HEK293 (cell line): ENCODE data around the gene MRPL41.
A peak's percentile ranks its signal among the peaks of the same experiment; 100 is the strongest.

ENCODE experiments used
- GLI2 ChIP-seq: fragments of 450-650 bp; formaldehyde crosslinking; IDR thresholded peaks from 2 replicates; pipeline ENCODE4; 2017; ENCODE audit warnings: missing biosample characterization, missing genetic modification characterization, low read depth, borderline replicate concordance
- KLF9 ChIP-seq: fragments of 450-650 bp; formaldehyde crosslinking; IDR thresholded peaks from 2 replicates; pipeline ENCODE4 v1.5.1; 2016; ENCODE audit warnings: missing biosample characterization, missing genetic modification characterization, low read depth
- OSR2 ChIP-seq: fragments of 450-650 bp; formaldehyde crosslinking; IDR thresholded peaks from 2 replicates; pipeline ENCODE4 v1.5.1; 2016; ENCODE audit warnings: missing biosample characterization, missing genetic modification characterization
- REPIN1 ChIP-seq: fragments of 450-650 bp; formaldehyde crosslinking; IDR thresholded peaks from 2 replicates; pipeline ENCODE4 v1.5.1; 2017; ENCODE audit warnings: missing biosample characterization, missing genetic modification characterization, low read depth
- SP7 ChIP-seq: fragments of 450-650 bp; formaldehyde crosslinking; IDR thresholded peaks from 2 replicates; pipeline ENCODE4 v1.5.1; 2016; ENCODE audit warnings: missing biosample characterization, missing genetic modification characterization
- TCF7L2 ChIP-seq: IDR thresholded peaks from 2 replicates; pipeline ENCODE4 v1.6.1; 2011; ENCODE audit warnings: low read depth, mild to moderate bottlenecking, inconsistent platforms, low read length, moderate library complexity, borderline replicate concordance
- TSHZ1 ChIP-seq: fragments of 450-650 bp; formaldehyde crosslinking; IDR thresholded peaks from 2 replicates; pipeline ENCODE4 v1.5.1; 2016; ENCODE audit warnings: missing biosample characterization, missing genetic modification characterization, borderline replicate concordance
- ZBTB17 ChIP-seq: fragments of 450-650 bp; formaldehyde crosslinking; IDR thresholded peaks from 2 replicates; pipeline ENCODE4 v1.5.1; 2016; ENCODE audit warnings: missing biosample characterization, missing genetic modification characterization
- ZFP41 ChIP-seq: fragments of 450-650 bp; formaldehyde crosslinking; IDR thresholded peaks from 2 replicates; pipeline ENCODE4 v1.5.1; 2016; ENCODE audit warnings: missing biosample characterization, missing genetic modification characterization, borderline replicate concordance
- ZIC2 ChIP-seq: fragments of 450-650 bp; formaldehyde crosslinking; IDR thresholded peaks from 2 replicates; pipeline ENCODE4 v1.5.1; 2016; ENCODE audit warnings: missing biosample characterization, missing genetic modification characterization
- ZNF10 ChIP-seq: fragments of 450-650 bp; formaldehyde crosslinking; IDR thresholded peaks from 2 replicates; pipeline ENCODE4 v1.5.1; 2017; ENCODE audit warnings: missing biosample characterization, missing genetic modification characterization
- ZNF133 ChIP-seq: fragments of 450-650 bp; formaldehyde crosslinking; IDR thresholded peaks from 2 replicates; pipeline ENCODE4 v1.5.1; 2016; ENCODE audit warnings: missing biosample characterization, missing genetic modification characterization
- ZNF184 ChIP-seq: fragments of 450-650 bp; IDR thresholded peaks from 2 replicates; pipeline ENCODE4 v1.5.1; 2018; ENCODE audit warnings: missing biosample characterization, mild to moderate bottlenecking, missing genetic modification characterization
- ZNF211 ChIP-seq: fragments of 450-650 bp; formaldehyde crosslinking; IDR thresholded peaks from 2 replicates; pipeline ENCODE4 v1.5.1; 2016; ENCODE audit warnings: low read depth, missing biosample characterization, missing genetic modification characterization
- ZNF221 ChIP-seq: fragments of 450-650 bp; formaldehyde crosslinking; IDR thresholded peaks from 2 replicates; pipeline ENCODE4 v1.5.1; 2017; ENCODE audit warnings: missing biosample characterization, missing genetic modification characterization, borderline replicate concordance
- ZNF223 ChIP-seq: fragments of 450-650 bp; formaldehyde crosslinking; IDR thresholded peaks from 2 replicates; pipeline ENCODE4 v1.5.1; 2016; ENCODE audit warnings: missing biosample characterization, missing genetic modification characterization
- ZNF266 ChIP-seq: fragments of 450-650 bp; formaldehyde crosslinking; IDR thresholded peaks from 2 replicates; pipeline ENCODE4 v1.5.1; 2016; ENCODE audit warnings: missing biosample characterization, missing genetic modification characterization, low read depth
- ZNF341 ChIP-seq: fragments of 450-650 bp; formaldehyde crosslinking; IDR thresholded peaks from 2 replicates; pipeline ENCODE4; 2016; ENCODE audit warnings: low read depth, missing biosample characterization, missing genetic modification characterization
- ZNF354C ChIP-seq: fragments of 450-650 bp; formaldehyde crosslinking; IDR thresholded peaks from 2 replicates; pipeline ENCODE4 v1.5.1; 2016; ENCODE audit warnings: missing biosample characterization, missing genetic modification characterization, low read depth, borderline replicate concordance
- ZNF37A ChIP-seq: fragments of 450-650 bp; IDR thresholded peaks from 2 replicates; pipeline ENCODE4 v1.5.1; 2018; ENCODE audit warnings: missing biosample characterization, missing genetic modification characterization
- ZNF48 ChIP-seq: fragments of 450-650 bp; formaldehyde crosslinking; IDR thresholded peaks from 2 replicates; pipeline ENCODE4 v1.5.1; 2016; ENCODE audit warnings: missing biosample characterization, missing genetic modification characterization
- ZNF529 ChIP-seq: fragments of 450-650 bp; formaldehyde crosslinking; IDR thresholded peaks from 2 replicates; pipeline ENCODE4 v1.5.1; 2017; ENCODE audit warnings: missing genetic modification characterization, missing biosample characterization; ENCODE audit not compliant: insufficient replicate concordance
- ZNF548 ChIP-seq: fragments of 450-650 bp; formaldehyde crosslinking; IDR thresholded peaks from 2 replicates; pipeline ENCODE4 v1.5.1; 2016; ENCODE audit warnings: missing biosample characterization, missing genetic modification characterization
- ZNF677 ChIP-seq: fragments of 450-650 bp; IDR thresholded peaks from 2 replicates; pipeline ENCODE4 v1.5.0; 2018; ENCODE audit warnings: missing biosample characterization, mild to moderate bottlenecking, missing genetic modification characterization, moderate library complexity
- ZNF830 ChIP-seq: fragments of 450-650 bp; IDR thresholded peaks from 2 replicates; pipeline ENCODE4 v1.5.0; 2018; ENCODE audit warnings: missing biosample characterization, missing genetic modification characterization, low read depth, mild to moderate bottlenecking, moderate library complexity
- ZSCAN4 ChIP-seq: fragments of 450-650 bp; formaldehyde crosslinking; IDR thresholded peaks from 2 replicates; pipeline ENCODE4 v1.5.1; 2017; ENCODE audit warnings: missing biosample characterization, missing genetic modification characterization
- ZXDB ChIP-seq: fragments of 450-650 bp; formaldehyde crosslinking; IDR thresholded peaks from 2 replicates; pipeline ENCODE4 v1.5.1; 2016; ENCODE audit warnings: missing biosample characterization, missing genetic modification characterization
- TF ChIP-seq, protein P1 (sequence below): fragments of 450-650 bp; formaldehyde crosslinking; IDR thresholded peaks from 2 replicates; pipeline ENCODE4 v1.5.1; 2017; ENCODE audit warnings: missing biosample characterization, missing genetic modification characterization
- TF ChIP-seq, protein P2 (sequence below): fragments of 450-650 bp; formaldehyde crosslinking; IDR thresholded peaks from 2 replicates; pipeline ENCODE4 v1.5.0; 2017; ENCODE audit warnings: missing biosample characterization, missing genetic modification characterization, borderline replicate concordance
- TF ChIP-seq, protein P3 (sequence below): fragments of 450-650 bp; formaldehyde crosslinking; optimal IDR thresholded peaks from 2 replicates; pipeline ENCODE3; 2016; ENCODE audit warnings: missing biosample characterization, mild to moderate bottlenecking, missing genetic modification characterization

MRPL41 gene

DNA sequence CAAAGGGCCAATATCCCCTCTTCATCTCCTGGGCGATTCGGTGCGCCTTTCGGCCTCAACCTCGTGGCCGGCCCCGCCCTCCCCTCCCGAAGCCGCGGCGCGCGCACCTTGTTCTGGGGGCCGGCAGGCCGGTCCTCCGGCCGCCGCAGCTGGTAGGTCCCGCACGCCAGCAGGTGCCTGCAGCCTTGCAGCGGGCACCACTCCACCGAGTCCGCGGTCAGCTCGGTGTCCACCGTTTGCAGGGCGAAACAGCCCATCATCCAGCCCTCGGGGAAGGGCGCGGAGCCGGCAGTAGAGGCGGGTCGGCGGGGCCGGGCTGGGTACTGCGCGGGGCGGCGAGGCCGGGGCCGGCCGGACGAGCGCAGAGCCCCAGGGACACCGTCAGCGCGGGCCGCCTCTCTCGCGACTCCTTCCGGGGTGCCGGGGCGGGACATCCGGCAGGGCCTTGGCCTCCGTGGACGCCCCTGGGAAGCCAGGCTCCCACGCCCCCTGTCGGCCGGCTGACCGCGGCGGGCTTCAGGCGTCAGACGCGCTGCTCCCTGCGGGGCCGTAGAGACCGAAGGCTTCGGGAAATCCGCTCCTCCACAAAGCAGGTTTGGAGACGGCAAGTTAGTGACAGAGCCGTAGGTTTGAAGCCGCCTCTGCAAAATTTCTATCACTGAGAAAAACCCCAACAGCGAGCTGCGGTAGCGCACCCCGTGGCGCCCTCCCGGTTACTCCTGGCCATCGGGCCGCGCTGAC lies 27.0 kb downstream of the MRPL41 start, which contains the start of gene DPH7 (continued):
- TF ChIP-seq REPIN1 (tag by site-specific recombination): no peak
- TF ChIP-seq SP7 (tag by site-specific recombination): no peak; the same call in 1 of the 2 replicates
- TF ChIP-seq OSR2 (tag by site-specific recombination): no peak
- TF ChIP-seq, protein P1, sequence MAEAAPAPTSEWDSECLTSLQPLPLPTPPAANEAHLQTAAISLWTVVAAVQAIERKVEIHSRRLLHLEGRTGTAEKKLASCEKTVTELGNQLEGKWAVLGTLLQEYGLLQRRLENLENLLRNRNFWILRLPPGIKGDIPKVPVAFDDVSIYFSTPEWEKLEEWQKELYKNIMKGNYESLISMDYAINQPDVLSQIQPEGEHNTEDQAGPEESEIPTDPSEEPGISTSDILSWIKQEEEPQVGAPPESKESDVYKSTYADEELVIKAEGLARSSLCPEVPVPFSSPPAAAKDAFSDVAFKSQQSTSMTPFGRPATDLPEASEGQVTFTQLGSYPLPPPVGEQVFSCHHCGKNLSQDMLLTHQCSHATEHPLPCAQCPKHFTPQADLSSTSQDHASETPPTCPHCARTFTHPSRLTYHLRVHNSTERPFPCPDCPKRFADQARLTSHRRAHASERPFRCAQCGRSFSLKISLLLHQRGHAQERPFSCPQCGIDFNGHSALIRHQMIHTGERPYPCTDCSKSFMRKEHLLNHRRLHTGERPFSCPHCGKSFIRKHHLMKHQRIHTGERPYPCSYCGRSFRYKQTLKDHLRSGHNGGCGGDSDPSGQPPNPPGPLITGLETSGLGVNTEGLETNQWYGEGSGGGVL: no peak
- TF ChIP-seq ZNF10 (tag by site-specific recombination): peak; percentile 52; the same call in 1 of the 2 replicates
- no peak for TF ChIP-seq ZNF133
- 0 out of 2 replicates have a peak, but pooled peaks have one; percentile 17 for TF ChIP-seq GLI2 (tag by site-specific recombination)
- no peak for TF ChIP-seq ZNF548 (tag by site-specific recombination)
- TF ChIP-seq, protein P2, sequence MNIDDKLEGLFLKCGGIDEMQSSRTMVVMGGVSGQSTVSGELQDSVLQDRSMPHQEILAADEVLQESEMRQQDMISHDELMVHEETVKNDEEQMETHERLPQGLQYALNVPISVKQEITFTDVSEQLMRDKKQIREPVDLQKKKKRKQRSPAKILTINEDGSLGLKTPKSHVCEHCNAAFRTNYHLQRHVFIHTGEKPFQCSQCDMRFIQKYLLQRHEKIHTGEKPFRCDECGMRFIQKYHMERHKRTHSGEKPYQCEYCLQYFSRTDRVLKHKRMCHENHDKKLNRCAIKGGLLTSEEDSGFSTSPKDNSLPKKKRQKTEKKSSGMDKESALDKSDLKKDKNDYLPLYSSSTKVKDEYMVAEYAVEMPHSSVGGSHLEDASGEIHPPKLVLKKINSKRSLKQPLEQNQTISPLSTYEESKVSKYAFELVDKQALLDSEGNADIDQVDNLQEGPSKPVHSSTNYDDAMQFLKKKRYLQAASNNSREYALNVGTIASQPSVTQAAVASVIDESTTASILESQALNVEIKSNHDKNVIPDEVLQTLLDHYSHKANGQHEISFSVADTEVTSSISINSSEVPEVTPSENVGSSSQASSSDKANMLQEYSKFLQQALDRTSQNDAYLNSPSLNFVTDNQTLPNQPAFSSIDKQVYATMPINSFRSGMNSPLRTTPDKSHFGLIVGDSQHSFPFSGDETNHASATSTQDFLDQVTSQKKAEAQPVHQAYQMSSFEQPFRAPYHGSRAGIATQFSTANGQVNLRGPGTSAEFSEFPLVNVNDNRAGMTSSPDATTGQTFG (tag by site-specific recombination): no peak
- TF ChIP-seq ZNF211 (tag by site-specific recombination): no peak
- no peak for TF ChIP-seq ZNF830 (tag by site-specific recombination)
- no peak for TF ChIP-seq ZNF354C
- TF ChIP-seq TCF7L2: no peak
- peak; percentile 88 for TF ChIP-seq ZXDB (tag by site-specific recombination)
- no peak for TF ChIP-seq ZNF223
- TF ChIP-seq ZNF529 (tag by site-specific recombination): no peak
- no peak for TF ChIP-seq ZNF37A
- TF ChIP-seq, protein P3, sequence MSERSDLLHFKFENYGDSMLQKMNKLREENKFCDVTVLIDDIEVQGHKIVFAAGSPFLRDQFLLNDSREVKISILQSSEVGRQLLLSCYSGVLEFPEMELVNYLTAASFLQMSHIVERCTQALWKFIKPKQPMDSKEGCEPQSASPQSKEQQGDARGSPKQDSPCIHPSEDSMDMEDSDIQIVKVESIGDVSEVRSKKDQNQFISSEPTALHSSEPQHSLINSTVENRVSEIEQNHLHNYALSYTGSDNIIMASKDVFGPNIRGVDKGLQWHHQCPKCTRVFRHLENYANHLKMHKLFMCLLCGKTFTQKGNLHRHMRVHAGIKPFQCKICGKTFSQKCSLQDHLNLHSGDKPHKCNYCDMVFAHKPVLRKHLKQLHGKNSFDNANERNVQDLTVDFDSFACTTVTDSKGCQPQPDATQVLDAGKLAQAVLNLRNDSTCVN (tag by site-specific recombination): peak; percentile 95
- TF ChIP-seq ZNF221 (tag by site-specific recombination): no peak
- peak; percentile 36; the same call in 1 of the 2 replicates for TF ChIP-seq ZIC2 (tag by site-specific recombination)
- TF ChIP-seq ZNF48: no peak
- TF ChIP-seq ZBTB17 (tag by site-specific recombination): peak; percentile 47; the same call in 1 of the 2 replicates
- TF ChIP-seq ZFP41 (tag by site-specific recombination): no peak
- TF ChIP-seq ZNF341: no peak
- no peak for TF ChIP-seq ZSCAN4
- no peak for TF ChIP-seq ZNF266 (tag by site-specific recombination)
- TF ChIP-seq ZNF184 (tag by site-specific recombination): peak; percentile 88
- peak; percentile 74; the same call in 1 of the 2 replicates for TF ChIP-seq KLF9 (tag by site-specific recombination)
- no peak for TF ChIP-seq ZNF677 (tag by site-specific recombination)
- no peak for TF ChIP-seq TSHZ1 (tag by site-specific recombination)
